Ishikawa (cell line): ENCODE data around the gene MAP2K4.
A peak's percentile ranks its signal among the peaks of the same experiment; 100 is the strongest.

Experiments
- CEBPB ChIP-seq: IDR thresholded peaks from 2 replicates; pipeline ENCODE4 v1.6.1; 2012
- CREB1 ChIP-seq: IDR thresholded peaks from 2 replicates; pipeline ENCODE4 v1.6.1; 2012; ENCODE audit warnings: low read depth
- EGR1 ChIP-seq: IDR thresholded peaks from 2 replicates; pipeline ENCODE4 v1.6.1; 2012
- EP300 ChIP-seq: IDR thresholded peaks from 2 replicates; pipeline ENCODE4 v1.6.1; 2012; ENCODE audit warnings: borderline replicate concordance
- FOXM1 ChIP-seq: IDR thresholded peaks from 2 replicates; pipeline ENCODE4 v1.6.1; 2012; ENCODE audit warnings: low read depth, borderline replicate concordance
- NFIC ChIP-seq: IDR thresholded peaks from 2 replicates; pipeline ENCODE4 v1.6.1; 2012
- RAD21 ChIP-seq: IDR thresholded peaks from 2 replicates; pipeline ENCODE4 v1.6.1; 2012; ENCODE audit warnings: low read depth
- TAF1 ChIP-seq: IDR thresholded peaks from 2 replicates; pipeline ENCODE4 v1.6.1; 2012; ENCODE audit warnings: low read depth, mild to moderate bottlenecking
- TCF12 ChIP-seq: IDR thresholded peaks from 2 replicates; pipeline ENCODE4 v1.6.1; 2012; ENCODE audit warnings: low read depth
- TEAD4 ChIP-seq: IDR thresholded peaks from 2 replicates; pipeline ENCODE4 v1.6.1; 2012
- YY1 ChIP-seq: IDR thresholded peaks from 2 replicates; pipeline ENCODE4 v1.6.1; 2012; ENCODE audit warnings: low read depth
- ZBTB7A ChIP-seq: IDR thresholded peaks from 2 replicates; pipeline ENCODE4 v1.6.1; 2012; ENCODE audit warnings: low read depth
- TF ChIP-seq, protein P1 (sequence below): IDR thresholded peaks from 2 replicates; pipeline ENCODE4 v1.6.1; 2012
- TF ChIP-seq, protein P2 (sequence below): IDR thresholded peaks from 2 replicates; pipeline ENCODE4 v1.6.1; 2012; ENCODE audit warnings: low read depth, mild to moderate bottlenecking
- TF ChIP-seq, protein P3 (sequence below): IDR thresholded peaks from 2 replicates; pipeline ENCODE4 v1.6.1; 2012

Gene MAP2K4

DNA sequence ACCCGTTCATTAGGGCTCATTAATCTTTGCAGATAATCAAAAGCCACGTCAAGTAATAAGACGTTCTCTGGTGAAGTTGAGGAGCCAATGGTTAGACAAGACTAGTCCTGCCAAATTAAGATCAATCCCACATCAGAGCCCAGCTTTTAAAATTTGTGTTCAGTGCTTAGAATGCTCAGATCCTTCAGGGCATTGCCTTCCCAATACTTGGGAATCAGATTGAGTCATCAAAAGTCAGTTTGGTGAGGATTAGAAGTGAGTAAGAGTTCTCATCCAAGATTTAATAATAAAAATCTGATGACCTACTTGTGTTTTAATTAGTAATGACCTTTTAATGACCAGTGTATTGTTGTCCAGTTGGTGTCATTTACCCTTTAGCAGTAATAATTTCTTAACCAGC, 19.8 kb downstream of the MAP2K4 start:
- TF ChIP-seq EP300 (no peak), TCF12 (no peak), NFIC (no peak), ZBTB7A (no peak), EGR1 (no peak), CEBPB (no peak)

DNA sequence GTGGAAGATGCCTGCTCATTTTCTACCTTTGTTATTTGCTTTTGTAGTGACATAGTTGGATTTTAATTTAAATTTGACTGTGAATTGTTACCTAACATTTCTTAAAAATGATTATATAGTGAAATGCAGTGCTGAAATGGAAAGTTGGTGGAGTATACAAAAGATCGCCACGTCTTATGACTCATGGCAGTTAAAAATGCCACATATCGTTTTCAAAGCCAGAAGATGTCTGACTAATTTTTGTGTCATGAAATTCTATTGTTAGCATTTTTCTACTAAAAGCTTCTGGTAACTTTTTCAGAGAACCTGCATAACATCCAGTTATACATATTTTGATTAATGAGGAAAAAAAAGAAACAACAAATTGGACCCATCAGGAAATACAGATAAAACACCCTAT, 20.6 kb downstream of the MAP2K4 start:
- TF ChIP-seq YY1 (no peak), FOXM1 (no peak), TEAD4 (no peak), ZBTB7A (no peak), TAF1 (no peak), RAD21 (no peak), EP300 (no peak), EGR1 (no peak), TCF12 (no peak), CEBPB (no peak), NFIC (no peak), CREB1 (no peak)
- TF ChIP-seq, protein P1, sequence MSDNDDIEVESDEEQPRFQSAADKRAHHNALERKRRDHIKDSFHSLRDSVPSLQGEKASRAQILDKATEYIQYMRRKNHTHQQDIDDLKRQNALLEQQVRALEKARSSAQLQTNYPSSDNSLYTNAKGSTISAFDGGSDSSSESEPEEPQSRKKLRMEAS = no peak
- TF ChIP-seq, protein P2, sequence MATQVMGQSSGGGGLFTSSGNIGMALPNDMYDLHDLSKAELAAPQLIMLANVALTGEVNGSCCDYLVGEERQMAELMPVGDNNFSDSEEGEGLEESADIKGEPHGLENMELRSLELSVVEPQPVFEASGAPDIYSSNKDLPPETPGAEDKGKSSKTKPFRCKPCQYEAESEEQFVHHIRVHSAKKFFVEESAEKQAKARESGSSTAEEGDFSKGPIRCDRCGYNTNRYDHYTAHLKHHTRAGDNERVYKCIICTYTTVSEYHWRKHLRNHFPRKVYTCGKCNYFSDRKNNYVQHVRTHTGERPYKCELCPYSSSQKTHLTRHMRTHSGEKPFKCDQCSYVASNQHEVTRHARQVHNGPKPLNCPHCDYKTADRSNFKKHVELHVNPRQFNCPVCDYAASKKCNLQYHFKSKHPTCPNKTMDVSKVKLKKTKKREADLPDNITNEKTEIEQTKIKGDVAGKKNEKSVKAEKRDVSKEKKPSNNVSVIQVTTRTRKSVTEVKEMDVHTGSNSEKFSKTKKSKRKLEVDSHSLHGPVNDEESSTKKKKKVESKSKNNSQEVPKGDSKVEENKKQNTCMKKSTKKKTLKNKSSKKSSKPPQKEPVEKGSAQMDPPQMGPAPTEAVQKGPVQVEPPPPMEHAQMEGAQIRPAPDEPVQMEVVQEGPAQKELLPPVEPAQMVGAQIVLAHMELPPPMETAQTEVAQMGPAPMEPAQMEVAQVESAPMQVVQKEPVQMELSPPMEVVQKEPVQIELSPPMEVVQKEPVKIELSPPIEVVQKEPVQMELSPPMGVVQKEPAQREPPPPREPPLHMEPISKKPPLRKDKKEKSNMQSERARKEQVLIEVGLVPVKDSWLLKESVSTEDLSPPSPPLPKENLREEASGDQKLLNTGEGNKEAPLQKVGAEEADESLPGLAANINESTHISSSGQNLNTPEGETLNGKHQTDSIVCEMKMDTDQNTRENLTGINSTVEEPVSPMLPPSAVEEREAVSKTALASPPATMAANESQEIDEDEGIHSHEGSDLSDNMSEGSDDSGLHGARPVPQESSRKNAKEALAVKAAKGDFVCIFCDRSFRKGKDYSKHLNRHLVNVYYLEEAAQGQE = no peak
- TF ChIP-seq, protein P3, sequence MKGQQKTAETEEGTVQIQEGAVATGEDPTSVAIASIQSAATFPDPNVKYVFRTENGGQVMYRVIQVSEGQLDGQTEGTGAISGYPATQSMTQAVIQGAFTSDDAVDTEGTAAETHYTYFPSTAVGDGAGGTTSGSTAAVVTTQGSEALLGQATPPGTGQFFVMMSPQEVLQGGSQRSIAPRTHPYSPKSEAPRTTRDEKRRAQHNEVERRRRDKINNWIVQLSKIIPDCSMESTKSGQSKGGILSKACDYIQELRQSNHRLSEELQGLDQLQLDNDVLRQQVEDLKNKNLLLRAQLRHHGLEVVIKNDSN = no peak

DNA sequence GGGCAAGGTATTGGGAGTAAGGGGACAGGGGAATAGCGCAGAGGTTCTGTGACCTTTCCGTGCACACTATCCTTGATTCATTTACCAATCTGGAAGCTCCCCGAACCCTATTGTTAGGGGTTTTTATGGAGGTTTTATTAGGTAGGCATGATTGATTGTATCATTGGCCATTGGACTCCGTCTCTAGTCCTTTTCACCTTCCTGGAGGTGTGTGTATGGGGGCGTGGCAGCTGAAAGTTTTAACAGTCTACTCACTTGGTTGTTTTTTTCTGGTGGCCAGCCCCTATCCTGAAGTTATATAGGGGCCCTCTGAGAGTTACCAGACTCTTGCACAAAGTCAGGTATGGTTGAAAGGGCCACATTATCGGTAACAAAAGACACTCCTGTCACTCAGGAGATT, 23.0 kb downstream of the MAP2K4 start:
- TF ChIP-seq YY1 = no peak
- TF ChIP-seq NFIC = no peak
- TF ChIP-seq, protein P1 = no peak
- TF ChIP-seq TEAD4 = no peak
- TF ChIP-seq CEBPB = no peak
- no peak for TF ChIP-seq CREB1
- TF ChIP-seq EP300 = no peak
- TF ChIP-seq TCF12 = no peak
- TF ChIP-seq ZBTB7A = no peak
- no peak for TF ChIP-seq EGR1

DNA sequence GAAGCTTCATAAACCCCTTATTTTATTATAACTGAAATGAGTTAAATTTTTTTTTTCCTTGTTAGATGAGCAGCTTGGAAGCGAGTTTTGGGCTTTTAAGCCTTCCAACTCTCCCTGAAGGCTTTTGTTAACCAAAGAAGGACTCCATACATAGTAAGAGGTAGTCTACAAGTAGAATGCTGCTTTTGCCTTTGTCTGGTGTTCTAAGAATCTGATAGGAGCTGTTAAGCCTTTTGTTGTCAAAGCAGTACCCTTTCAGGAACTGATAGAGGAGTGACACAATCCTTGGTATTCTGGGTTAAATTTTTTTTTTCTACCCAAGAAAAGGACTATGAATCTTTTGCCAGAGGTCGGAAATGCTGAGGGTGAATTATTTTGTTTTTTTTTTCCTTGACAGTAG, 26.1 kb downstream of the MAP2K4 start:
- TF ChIP-seq, protein P3 = no peak
- no peak for TF ChIP-seq TAF1
- TF ChIP-seq TCF12 = no peak
- TF ChIP-seq EGR1 = no peak
- TF ChIP-seq ZBTB7A = no peak
- TF ChIP-seq CREB1 = no peak
- no peak for TF ChIP-seq TEAD4
- TF ChIP-seq NFIC = no peak
- TF ChIP-seq, protein P1 = no peak
- TF ChIP-seq YY1 = no peak
- TF ChIP-seq RAD21 = no peak
- no peak for TF ChIP-seq FOXM1
- no peak for TF ChIP-seq CEBPB
- no peak for TF ChIP-seq EP300

DNA sequence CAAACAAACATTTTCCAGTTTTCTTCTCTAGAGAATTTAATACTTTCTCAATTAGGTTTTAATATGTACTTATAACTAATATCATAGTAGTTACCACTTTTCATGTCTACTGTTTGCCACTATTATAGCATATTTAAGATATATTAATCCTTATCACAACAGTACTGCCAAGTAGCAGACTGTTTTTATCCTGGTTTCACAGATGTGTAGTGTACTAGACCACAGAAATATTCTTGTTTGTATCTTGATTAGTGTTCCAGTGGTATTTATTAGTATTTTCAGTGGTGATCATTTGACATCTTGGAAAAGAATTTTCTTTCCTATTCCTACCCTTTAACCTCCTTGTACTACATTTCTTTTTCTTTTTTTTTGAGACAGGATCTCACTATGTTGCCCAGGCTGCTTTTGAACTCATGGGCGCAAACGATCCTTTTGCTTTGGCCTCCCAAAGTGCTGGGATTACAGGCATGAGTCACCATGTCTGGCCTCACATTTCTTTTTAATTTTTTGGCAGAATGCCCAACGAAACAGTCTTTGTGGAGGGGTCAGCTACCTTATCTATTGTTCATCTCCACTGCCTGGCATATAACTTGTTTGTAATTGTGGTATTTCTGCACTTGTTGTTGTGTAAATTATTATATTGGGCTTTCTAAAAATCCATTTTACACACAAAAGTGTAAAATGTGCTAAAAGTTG, 27.2 kb downstream of the MAP2K4 start:
- TF ChIP-seq FOXM1 = no peak
- TF ChIP-seq, protein P2 = no peak
- no peak for TF ChIP-seq RAD21
- TF ChIP-seq TAF1 = no peak
- TF ChIP-seq EP300 = no peak
- peak; percentile 58 for TF ChIP-seq NFIC
- TF ChIP-seq ZBTB7A = no peak
- no peak for TF ChIP-seq TCF12
